HG02970 (cell line): ENCODE data around the gene ANKS1B.
A peak's percentile ranks its signal among the peaks of the same experiment; 100 is the strongest.
"Not testable (repeated sequence)": the region's sequence is repeated elsewhere in the genome, so short reads cannot be mapped to it uniquely, and the experiment has no call there.

ENCODE experiments used
- ATAC-seq: cut with Tn5 transposase; IDR thresholded peaks from one replicate; pipeline ENCODE4 v1.9.1; 2021; ENCODE audit warnings: mild to moderate bottlenecking, moderate library complexity, moderate number of reproducible peaks; ENCODE audit not compliant: unreplicated experiment, low FRiP score

The ANKS1B gene

DNA sequence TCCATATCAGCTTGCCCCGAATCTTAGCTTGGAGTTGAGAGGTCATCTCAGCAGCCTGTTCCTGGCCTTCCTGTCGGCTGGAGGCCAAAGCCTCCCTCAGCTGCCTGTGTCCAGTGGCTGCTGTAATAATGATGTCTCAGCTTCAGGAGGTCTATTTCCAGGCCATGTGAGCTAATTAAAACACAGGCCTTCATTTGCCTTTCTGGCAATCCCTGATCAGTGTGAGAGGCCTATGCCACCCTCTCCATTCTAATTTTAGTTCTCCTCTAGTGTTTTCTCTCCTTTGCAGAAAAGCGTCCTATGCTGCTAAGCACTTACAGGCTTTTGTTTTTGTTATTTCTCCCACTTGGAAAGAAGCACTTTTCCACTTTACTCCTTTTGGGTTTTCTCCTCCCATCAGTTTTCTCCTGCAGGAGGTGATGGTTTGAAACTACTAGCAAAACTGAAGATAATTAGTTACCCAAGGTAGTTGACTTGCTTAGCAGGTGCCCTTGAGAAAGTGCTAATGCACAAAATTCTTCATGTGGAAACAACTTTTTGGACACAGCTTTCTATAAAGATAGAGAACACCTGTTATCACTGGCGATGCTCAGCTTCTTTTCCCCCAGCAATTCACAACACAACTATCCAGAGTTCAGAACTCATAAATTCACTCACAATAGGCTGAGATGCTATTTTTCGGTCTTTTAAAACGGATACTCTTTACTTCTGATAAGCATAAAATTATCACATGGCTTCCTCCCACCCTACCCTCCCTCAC, 592.5 kb downstream of the ANKS1B start:
- ATAC-seq: no peak

DNA sequence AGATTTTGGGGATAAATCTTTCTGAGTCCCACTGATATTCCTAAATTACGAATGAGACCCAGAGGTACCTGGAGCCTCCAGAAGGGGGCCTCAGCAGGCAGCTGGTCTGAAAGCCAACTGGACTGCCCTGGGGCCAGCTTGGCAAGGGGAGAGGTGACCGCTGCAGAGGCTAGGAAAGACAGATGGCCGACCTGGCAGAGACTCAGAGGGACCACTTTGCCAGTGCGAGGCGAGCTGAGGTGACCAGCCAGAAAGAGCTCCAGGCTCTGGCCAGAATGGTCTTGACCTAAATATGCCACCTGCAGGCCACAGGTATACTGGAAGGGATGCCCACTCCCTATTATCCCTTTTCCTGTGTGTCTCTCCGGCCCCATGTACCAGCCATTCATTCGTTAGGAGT, 594.0 kb downstream of the ANKS1B start:
- no peak for ATAC-seq

DNA sequence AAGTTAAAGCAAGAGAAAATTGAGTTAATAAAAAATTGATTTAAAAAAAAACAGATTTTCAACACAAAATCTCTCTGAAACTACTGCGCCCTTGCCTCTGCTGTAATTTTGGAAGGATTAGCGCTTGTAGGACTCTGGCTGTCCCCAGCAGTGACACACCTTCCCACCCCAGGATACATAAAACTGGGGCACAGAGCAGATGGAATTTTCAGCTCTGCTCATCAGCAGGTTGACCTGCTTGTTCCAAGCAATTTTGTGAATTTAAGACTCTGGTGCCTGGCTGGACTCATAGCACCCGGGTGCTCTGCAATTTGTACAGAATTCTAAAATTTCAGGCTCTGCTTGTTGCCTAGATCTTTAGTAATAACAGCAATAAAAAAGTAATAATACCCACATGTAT, 595.0 kb downstream of the ANKS1B start:
- ATAC-seq: no peak

DNA sequence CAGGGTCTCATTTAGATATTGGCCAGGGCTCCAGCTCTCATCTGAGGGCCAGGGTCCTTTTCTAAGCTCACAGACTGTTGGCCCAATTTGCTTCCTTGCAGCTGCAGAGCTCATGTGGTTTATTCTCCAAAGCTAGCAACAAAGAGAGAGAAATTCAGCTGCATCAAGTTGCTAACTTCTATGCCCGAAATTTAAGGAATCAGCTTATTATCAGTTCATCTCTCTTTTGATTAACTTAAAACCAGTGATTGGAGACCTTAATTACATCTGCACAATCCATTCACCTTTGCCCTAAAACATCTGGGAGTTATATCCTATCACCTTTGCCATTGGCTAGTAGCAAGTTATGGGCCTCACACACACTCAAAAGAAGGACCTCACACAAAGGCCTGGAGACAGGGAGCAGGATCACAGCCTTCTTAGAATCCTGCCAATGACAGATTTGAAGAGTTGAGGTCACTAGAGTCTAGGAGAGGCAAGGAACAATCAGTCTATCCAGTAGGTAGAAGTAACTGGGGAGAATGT, 596.0 kb downstream of the ANKS1B start:
- ATAC-seq: no peak

DNA sequence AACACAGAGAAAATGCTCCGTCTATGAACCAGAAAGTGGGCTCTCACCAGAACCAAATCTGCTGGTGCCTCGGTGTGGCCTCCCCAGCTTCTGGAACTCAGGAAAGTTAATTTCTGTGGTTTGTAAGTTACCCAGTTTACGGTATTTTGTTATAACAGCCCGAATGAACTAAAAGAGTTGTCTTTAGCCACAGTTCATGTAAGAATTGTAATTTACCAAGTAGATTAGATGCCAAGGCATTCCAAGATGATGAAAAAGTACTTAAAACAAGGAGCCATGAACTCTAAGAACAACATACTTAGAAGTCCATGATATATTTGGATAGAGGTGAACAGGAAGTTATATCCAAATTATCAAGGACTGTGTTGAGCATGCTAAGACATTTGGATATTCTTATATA, 597.1 kb downstream of the ANKS1B start:
- ATAC-seq: no peak

DNA sequence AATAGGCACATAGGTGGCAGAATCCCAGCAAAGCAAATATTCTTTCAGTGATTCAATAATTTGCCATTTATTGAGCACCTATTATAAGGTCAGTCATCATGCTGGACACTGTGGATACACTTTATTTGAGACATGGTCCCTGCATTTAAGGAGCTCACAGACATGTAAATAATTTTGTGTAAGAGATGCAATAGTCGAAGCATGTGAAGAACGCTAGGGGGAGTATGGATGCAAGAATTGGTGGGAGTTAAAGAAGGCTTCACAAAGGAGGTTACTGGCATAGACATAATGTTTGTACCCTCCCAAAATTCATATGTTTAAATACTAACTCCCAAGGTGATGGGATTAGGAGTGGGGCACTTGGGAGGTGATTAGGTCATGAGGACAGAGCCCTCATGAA, 597.8 kb downstream of the ANKS1B start:
- no peak for ATAC-seq

DNA sequence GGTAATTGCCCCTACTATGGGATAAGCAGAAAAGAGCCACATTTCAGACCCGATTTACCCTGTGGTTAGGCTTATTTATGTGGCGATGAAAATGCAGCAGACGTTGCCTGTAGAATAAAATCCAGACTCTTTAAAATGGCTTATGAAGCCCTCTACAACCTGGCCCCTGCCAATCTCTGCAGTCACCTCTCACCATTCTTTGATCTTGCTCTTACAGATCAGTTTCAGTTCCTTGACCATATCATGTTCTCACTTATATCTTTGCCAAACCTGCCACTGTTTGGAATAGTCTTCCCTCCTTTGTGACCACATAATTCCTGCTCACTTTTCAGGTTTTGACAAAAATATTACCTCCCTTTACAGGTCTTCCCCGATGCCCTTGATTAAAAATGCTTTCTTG, 601.5 kb downstream of the ANKS1B start:
- no peak for ATAC-seq

DNA sequence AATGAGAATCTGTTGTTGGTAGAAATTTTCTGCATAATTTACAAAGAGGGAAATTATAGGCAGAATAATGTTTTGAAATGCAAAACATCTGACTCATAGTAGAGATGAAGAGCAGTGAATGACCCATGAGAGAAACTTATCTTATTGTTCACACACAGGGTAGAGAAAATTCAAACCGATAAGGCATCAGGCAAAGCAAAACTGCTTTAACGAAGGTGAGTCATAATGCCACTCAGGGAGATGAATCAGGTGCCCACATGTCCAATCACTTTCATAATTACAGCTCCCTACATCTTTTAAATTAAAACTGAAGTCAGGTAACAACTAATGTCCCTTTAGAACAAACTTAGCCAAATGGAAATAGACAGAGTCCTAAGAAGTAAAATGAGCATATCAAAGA, 602.7 kb downstream of the ANKS1B start:
- ATAC-seq: peak; percentile 64

DNA sequence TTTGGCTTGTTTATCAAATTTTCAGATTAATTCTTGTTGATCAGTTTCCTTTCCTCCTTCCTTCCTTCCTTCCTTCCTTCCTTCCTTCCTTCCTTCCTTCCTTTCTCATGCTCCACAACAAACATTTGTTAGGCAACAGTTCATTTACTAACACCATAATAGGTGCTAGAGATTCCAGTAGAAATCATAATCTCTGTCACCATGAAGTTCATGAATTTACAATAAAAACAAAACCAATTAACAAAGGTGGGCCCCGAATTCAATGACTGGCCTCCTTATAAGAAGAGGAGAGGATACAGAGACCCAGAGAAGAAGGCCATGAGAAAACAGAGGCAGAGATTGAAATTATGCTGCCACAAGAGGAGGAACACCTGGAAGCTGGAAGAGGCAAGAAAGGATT, 604.0 kb downstream of the ANKS1B start:
- no peak for ATAC-seq

DNA sequence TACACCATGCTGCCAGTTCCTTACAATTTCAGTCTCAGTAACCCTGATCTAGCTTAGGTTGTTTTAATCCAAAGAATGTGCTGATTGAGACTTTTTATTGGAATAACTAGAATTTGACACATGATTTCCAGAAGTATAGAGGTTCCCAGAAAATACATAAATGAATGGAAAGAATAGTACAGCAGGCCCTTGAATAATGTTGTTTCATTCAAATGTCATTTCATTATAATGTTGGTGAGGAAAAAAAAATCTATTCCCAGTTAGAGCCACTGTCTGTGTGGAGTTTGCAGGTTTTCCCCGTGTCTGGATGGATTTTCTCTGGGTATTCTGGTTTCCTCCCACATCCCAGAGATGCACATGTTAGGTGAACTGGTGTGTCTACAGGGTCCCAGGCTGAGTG, 610.7 kb downstream of the ANKS1B start:
- ATAC-seq: no peak

DNA sequence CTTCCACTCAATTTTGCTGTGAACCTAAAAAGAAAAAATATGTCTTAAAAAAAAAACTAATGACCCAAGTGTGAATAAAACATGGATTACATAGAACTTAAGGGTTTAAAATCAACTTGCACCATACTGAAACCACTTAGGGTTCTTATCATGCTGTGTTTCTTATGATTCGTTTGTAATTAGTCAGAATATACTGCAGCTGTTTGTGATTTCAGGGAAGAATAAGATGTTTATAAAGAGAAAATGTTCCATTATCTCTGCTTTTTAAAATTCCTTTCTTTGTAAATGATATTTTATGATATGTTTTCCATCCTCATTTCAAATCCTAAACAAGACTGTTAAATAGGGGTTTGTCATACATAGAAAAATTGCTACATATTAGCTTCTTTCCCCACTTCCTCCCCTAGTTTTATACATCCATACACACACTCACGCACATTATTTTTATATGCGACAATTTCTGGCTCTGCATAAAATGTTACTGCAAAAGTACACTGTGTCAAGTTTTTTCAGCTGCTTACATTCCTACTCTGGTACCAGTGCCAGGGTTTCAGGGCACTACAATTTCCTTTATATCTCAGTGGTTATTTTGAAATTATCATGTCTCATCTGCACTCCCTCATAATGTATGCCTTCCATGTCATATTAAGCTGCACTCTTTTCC, 612.3 kb downstream of the ANKS1B start:
- no peak for ATAC-seq

DNA sequence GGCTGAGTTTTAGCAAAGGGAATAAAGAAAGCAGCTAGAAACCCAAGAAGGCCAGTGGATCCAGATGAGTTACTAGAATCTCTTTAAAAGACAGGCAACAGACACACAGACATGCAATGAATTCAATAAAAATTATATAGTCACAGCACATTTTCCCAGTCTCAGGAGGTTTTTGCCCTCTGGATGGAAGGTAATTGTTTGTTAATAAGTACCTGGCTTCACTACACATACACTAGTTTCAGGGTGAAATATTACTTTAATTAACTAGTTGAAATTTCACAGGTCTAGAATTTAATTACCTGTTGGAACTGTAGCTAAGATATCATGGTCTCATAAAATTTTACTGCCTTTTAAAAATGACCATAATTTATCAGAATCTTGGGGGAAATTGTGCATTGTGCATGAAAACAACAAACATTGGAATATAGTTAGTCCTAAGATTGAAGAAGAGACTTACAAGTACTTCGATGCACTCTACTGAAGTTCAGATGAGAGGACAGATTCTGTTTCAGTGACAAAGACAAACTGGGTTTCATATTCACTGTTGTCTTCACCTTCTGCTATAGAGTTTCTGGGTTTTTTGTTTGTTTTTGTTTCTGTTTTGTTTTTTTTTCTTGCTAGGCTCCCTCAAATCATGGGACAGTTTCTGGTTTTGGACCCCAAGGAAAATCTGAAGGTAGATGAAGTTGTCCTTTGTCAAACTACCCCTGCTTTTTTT, 614.2 kb downstream of the ANKS1B start:
- ATAC-seq: no peak

DNA sequence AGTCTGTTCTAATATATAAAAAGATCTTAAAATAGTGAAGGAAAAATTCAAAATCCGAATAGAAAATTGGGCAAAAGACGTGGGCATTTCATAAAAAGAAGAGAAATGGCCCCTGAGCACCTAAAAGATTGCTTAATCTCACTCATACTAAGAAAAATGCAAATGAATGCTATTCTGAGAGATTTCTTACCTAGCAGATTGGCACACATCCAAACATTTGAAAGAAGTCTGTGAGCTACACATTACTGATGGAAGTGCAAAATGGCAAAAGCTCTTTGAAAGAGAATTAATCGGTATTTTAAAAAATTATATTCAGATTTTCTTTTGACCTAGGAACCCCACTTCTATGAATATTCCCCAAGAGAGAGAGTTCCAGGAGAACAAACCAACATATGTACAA, 617.6 kb downstream of the ANKS1B start:
- no peak for ATAC-seq

DNA sequence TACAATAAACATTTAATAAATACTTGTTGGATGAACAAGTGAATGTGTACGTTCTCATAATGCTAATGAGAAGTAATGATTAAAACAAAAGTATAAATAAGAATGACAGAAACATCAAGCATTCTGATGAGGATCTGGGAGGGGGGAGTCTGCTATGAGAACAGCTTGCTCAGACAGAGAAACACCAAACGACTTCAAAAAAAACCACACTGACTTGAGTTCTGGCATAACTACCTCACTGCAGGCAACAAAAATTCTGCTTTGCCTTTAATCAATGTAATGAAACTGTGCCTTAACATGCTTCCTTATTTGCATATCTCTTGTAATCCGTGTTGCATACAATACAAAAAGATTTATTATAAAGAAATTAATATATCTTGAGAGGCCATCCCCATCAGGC, 632.5 kb downstream of the ANKS1B start:
- ATAC-seq: no peak

DNA sequence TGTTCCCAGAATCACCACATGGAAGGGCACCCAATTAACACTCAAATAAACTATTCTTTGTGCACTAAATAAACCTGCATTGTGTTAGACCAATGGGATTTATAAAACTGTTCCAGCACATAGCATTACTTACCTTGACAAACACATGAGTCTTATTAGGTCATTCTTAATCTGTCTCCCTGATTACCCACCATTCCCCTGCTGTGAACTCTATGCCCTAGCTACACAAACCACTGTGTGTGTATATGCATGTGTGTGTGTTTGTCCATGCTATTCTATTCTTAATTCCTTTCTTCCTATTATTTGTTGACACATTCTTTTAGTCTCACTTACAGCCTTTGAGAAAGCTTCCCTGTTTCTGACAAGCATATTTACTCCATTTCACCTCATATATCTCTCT, 640.8 kb downstream of the ANKS1B start:
- ATAC-seq: no peak

DNA sequence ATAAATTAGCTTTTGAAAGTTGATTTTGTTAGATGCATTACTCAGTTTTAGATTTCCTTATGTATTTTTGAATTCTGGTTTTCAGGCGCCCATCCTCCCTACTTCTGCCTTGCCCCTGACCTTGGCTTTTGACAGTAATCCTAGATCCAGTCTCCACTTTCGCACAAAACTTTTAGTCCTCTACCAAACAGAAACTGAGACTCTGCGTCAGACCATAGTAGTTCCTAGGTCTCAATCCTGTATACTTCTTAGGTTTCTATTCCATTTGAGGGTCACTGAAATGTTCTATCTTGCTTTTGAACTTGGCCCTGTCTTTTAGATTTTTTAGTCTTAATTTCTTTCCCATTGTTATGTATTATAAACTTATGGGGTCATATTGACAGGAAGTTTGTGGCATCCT, 645.1 kb downstream of the ANKS1B start:
- ATAC-seq: no peak

DNA sequence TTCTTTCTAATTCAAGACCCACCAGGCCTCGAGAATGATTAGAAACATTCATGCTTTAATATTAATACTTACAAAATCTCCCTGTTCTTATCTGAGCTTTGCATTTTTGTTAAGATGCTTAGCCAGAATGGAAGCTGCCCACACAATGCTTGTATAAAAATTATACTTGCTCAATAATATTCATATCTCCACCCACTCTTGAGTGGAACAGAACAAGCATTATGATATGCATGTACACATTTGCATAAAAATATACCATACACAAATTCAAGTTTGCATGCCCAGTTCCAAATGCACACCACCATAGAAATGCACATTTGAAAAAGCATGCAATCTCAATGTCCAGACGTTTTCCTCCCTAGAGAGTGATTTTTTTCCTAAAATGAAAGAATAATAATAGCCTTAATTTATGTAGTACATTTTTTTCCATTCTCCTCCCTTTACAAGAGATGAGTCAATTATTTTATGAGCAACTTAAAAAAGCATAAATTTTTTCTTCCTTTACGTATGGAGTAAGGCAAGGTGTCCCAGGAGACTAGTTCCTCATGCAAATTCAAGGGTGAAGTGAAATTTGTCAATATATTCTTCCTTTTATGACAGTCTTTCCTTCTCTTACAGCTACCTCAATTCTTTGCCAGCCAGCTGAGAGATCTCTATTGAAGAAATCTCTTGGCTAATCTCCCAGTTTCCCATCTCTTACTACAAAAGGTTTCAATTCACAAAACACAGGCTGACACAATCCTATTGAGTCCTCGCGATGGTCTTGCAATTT, 650.3 kb downstream of the ANKS1B start:
- no peak for ATAC-seq

DNA sequence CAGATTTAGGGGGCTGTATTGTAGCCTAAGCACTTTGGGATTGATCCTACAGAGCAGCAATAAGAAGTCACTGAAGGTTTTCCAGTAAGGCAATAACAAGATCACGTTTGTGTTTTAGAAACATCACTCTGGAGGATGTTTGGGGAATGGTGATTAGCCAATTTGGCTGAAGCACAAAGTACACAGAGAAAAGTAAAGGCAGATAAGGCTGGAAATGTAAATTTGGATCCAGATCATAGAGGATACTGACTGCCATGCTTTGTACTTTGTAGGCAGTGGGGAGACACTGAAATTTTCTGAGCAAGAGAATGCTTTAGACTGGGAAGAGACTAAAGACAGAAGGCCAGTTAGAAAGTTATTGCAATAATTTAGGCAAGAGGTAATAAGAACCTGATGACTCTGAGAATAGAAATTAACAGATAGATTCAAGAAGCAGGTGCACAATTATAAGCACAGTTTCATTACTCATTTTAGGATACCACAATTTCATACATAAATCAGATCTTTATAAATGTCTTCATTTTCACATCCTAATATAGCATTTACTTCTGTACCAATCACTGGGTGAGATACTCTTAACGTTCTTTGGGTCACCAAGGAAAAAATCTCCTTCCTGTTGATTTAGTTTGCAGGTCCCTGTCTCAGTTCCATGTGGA, 651.7 kb downstream of the ANKS1B start:
- ATAC-seq: no peak

DNA sequence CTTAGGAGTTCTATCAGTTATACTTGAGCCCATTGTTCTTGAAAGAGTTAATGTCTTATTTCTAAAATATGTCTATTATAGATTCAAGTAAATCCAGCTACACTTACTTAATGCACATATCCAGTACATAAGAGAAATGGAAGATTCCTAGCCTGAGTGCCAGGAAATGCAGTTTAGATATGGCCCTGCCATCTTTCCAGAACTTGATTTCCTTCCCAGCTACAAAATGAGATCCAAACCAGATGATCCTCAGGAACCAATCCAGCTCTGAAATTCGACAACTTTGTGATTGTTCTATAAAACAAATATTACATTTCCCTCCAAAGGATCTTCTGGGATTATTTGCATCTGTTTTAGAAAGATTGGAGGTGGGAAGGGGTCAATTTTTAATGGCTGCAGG, 654.5 kb downstream of the ANKS1B start:
- no peak for ATAC-seq

DNA sequence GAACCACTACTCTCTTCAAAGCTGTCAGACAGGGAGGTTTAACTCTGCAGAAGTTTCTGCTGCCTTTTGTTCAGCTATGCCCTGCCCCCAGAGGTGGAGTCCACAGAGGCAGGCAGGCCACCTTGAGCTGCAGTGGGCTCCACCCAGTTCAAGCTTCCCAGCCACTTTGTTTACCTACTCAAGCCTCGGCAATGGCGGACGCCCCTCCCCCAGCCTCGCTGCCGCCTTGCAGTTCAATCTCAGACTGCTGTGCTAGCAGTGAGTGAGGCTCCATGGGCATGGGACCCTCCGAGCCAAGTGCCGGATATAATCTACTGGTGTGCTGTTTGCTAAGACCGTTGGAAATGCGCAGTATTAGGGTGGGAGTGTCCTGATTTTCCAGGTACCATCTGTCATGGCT, 663.5 kb downstream of the ANKS1B start:
- not testable (repeated sequence) for ATAC-seq
